ENCODE measurements around the gene SHD. TPM values are rescaled to one million over a fixed set of nuclear protein-coding genes. Genes with fewer than 3 reads are reported as not detected.

SHD gene
- total RNA-seq, 1 experiment from 2014 or later = 0.46 TPM

GRCh38 chr19:4334929-4335570 is 56.0 kb downstream of the SHD start:
- Histone ChIP-seq H3K27ac (ENCODE audit: low read length) (no peak overlapping the region), H3K27me3 (ENCODE audit: control insufficient read depth, insufficient read depth, low read length) (no peaks in the 10 kb centered on the region), H3K36me3 (ENCODE audit: control insufficient read depth, insufficient read depth, low read length) (no peaks in the 10 kb centered on the region), H3K4me1 (ENCODE audit: control insufficient read depth, insufficient read depth, low read length) (no peaks in the 10 kb centered on the region), H3K4me3 (ENCODE audit: low read depth in 2 of 2, low read length in 2 of 2) (no peak overlapping the region), H3K9me3 (ENCODE audit: control insufficient read depth, insufficient read depth, low read depth, low read length) (no peaks in the 10 kb centered on the region)
- DNase-seq (ENCODE audit: low read depth, low spot score) (no peak), ATAC-seq (no peak)
- ChIA-PET POLR2A (no interaction called here), CTCF (no interaction called here)
- intact Hi-C loops (cut with micrococcal nuclease; ENCODE audit: unreplicated experiment) = no loop called here
- in situ Hi-C loops (cut with HindIII; ENCODE audit: low pct_unique_long_range_greater_than_20kb, low sequenced_read_pairs) = no loop called here
- no peak for TF ChIP-seq SIN3A (IDR thresholded peaks at IDR 0.05; ENCODE audit: borderline replicate concordance, insufficient read depth, low read depth, low read length)
- no peak for TF ChIP-seq REST (IDR thresholded peaks at IDR 0.05; ENCODE audit: insufficient read depth in 1 of 2, low read depth in 2 of 2, low read length in 1 of 2)
- no TSS peak for BruUV-seq (replicated peaks)

- Histone ChIP-seq H3K4me3 (ENCODE audit: low read depth in 2 of 2, low read length in 2 of 2) (peak overlapping the region; percentile 38 to 67), H3K4me1 (ENCODE audit: control insufficient read depth, insufficient read depth, low read length) (peaks cover 4% of the 10 kb centered on the region), H3K27me3 (ENCODE audit: control insufficient read depth, insufficient read depth, low read length) (no peaks in the 10 kb centered on the region), H3K36me3 (ENCODE audit: control insufficient read depth, insufficient read depth, low read length) (no peaks in the 10 kb centered on the region), H3K27ac (ENCODE audit: low read length) (peak overlapping the region; percentile 72; the same call in 1 of the 2 replicates), H3K9me3 (ENCODE audit: control insufficient read depth, insufficient read depth, low read depth, low read length) (no peaks in the 10 kb centered on the region)
- DNase-seq (ENCODE audit: low read depth, low spot score) = no peak
- BruUV-seq (replicated peaks) = no TSS peak
- in situ Hi-C loops (cut with HindIII; ENCODE audit: low pct_unique_long_range_greater_than_20kb, low sequenced_read_pairs) (no loop called here), intact Hi-C loops (cut with micrococcal nuclease; ENCODE audit: unreplicated experiment) (no loop called here)
- CTCF ChIA-PET = interaction anchor here (1.5 kb wide), 1 partner anchor 71 kb away, joined by 11 read pairs; no protein-coding TSS in a partner anchor
- POLR2A ChIA-PET = no interaction called here
- ATAC-seq = no peak
- TF ChIP-seq TCF7L2 (IDR thresholded peaks at IDR 0.05; ENCODE audit: low read depth, low read length) (no peak), REST (IDR thresholded peaks at IDR 0.05; ENCODE audit: insufficient read depth in 1 of 2, low read depth in 2 of 2, low read length in 1 of 2) (no peak), CTCF (IDR thresholded peaks at IDR 0.05) (no peak), POLR2AphosphoS5 (IDR thresholded peaks at IDR 0.05; ENCODE audit: low read depth, low read length) (no peak), SIN3A (IDR thresholded peaks at IDR 0.05; ENCODE audit: borderline replicate concordance, insufficient read depth, low read depth, low read length) (no peak)
These were observed 58.9 kb downstream of the SHD start for GRCh38 chr19:4337906-4338440.
